WERI-Rb-1 (cell line): ENCODE measurements around the gene SAMD10.
"Not testable (repeated sequence)": the region's sequence is repeated elsewhere in the genome, so short reads cannot be mapped to it uniquely, and the experiment has no call there.

Source experiments
- DNase-seq: peaks from one replicate; pipeline ENCODE4 v3.0.0-alpha.2; 2020
- H3K27ac ChIP-seq: fragments of 250-450 bp; sonication (Bioruptor Pico); 2 replicates; pipeline ENCODE4 v1.5.1; 2020; ENCODE audit warnings: mild to moderate bottlenecking, moderate library complexity
- H3K27me3 ChIP-seq: fragments of 250-450 bp; sonication (Bioruptor Pico); 2 replicates; pipeline ENCODE4 v1.5.1; 2021; ENCODE audit warnings: mild to moderate bottlenecking, low read depth, moderate library complexity; ENCODE audit not compliant: insufficient read depth, severe bottlenecking
- H3K36me3 ChIP-seq: fragments of 250-450 bp; sonication (Bioruptor Pico); 2 replicates; pipeline ENCODE4 v1.5.1; 2020; ENCODE audit warnings: mild to moderate bottlenecking, moderate library complexity
- H3K4me3 ChIP-seq: 2 replicates; pipeline ENCODE4 v1.5.1; 2011; ENCODE audit warnings: low read depth, mild to moderate bottlenecking, control low read depth, low read length
- H3K9me3 ChIP-seq: fragments of 250-450 bp; sonication (Bioruptor Pico); 2 replicates; pipeline ENCODE4 v1.5.1; 2021; ENCODE audit warnings: mild to moderate bottlenecking, moderate library complexity; ENCODE audit not compliant: severe bottlenecking
- TF ChIP-seq, protein P1 (sequence below): IDR thresholded peaks from 2 replicates; pipeline ENCODE4 v1.5.1; 2011; ENCODE audit warnings: low read depth, mild to moderate bottlenecking, control low read depth, inconsistent platforms, low read length

The SAMD10 gene

DNA sequence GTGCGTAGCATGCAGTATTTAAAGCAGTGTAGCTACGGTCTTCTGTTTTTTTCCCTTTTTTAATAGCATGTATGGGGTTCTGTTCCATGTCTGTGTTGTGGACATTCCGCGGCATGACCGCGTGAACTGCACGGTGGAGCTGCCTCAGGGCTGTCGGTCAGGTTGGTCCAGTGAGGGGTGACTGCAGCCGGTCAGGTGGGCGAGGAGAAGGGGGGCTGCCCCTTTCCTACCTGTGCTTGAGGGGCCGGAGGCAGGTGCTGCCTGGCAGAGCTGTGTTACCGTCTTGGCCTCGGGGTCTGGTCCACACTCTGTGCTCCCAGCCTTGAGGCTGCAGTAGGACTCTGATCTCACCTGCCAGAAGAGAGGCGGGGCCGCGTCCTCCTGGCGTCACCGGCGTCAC lies 47.7 kb downstream of the SAMD10 start:
- DNase-seq: no peak
- Histone ChIP-seq H3K36me3 (peaks cover 18% of the 10 kb centered on the region), H3K27me3 (no peaks in the 10 kb centered on the region), H3K4me3 (no peak overlapping the region), H3K9me3 (no peaks in the 10 kb centered on the region), H3K27ac (no peak overlapping the region)
- TF ChIP-seq, protein P1, sequence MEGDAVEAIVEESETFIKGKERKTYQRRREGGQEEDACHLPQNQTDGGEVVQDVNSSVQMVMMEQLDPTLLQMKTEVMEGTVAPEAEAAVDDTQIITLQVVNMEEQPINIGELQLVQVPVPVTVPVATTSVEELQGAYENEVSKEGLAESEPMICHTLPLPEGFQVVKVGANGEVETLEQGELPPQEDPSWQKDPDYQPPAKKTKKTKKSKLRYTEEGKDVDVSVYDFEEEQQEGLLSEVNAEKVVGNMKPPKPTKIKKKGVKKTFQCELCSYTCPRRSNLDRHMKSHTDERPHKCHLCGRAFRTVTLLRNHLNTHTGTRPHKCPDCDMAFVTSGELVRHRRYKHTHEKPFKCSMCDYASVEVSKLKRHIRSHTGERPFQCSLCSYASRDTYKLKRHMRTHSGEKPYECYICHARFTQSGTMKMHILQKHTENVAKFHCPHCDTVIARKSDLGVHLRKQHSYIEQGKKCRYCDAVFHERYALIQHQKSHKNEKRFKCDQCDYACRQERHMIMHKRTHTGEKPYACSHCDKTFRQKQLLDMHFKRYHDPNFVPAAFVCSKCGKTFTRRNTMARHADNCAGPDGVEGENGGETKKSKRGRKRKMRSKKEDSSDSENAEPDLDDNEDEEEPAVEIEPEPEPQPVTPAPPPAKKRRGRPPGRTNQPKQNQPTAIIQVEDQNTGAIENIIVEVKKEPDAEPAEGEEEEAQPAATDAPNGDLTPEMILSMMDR: no peak

DNA sequence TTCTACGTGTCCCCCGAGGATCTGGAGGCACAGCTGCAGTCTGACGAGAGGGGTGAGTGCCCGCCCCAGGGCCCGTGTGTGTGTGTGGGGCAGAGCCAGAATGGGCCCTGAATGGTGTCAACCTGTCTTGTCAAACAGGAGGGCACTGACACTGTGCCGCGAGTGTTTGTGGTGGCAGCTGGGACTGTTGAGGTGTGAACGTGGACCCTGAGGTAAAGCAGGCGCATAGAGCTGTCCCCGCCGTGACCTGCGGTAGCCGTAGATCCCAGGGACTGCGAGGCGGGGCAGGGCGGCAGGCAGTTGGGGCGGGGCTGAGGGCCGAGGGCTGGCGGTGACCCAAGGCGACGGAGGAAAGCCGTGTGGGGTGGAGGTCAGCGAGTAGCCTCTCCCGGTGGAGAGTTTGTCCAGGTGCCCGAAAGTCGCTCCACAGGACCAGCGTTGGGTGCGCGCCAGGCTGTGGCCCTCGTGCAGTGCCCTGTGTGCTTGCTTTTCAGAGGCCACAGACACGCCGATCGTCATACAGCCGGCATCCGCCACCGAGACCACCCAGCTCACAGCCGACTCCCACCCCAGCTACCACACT lies 48.4 kb downstream of the SAMD10 start:
- TF ChIP-seq, protein P1: no peak
- peaks cover 21% of the 10 kb centered on the region for H3K36me3 ChIP-seq

DNA sequence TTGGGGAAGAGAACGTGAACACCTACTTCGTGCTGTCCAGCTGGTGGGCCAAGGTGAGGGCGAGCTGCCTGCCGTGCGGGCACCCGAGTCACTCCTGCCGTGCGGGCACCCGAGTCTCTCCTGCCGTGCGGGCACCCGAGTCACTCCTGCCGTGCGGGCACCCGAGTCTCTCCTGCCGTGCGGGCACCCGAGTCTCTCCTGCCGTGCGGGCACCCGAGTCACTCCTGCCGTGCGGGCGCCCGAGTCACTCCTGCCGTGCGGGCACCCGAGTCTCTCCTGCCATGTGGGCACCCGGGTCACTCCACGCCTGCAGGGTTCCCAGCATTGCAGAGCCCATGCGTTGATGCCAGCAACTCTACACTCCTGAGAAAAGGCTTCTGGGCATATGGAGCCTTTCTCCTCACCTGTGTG lies 50.0 kb downstream of the SAMD10 start:
- not testable (repeated sequence) for H3K27me3 ChIP-seq, H3K9me3 ChIP-seq, H3K27ac ChIP-seq, DNase-seq, H3K4me3 ChIP-seq
- peaks cover 21% of the 10 kb centered on the region for H3K36me3 ChIP-seq

More for the DNA sequence above, 48.4 kb downstream of the SAMD10 start:
- Histone ChIP-seq H3K27ac (no peak overlapping the region), H3K4me3 (no peak overlapping the region), H3K27me3 (no peaks in the 10 kb centered on the region), H3K9me3 (no peaks in the 10 kb centered on the region)
- no peak for DNase-seq

DNA sequence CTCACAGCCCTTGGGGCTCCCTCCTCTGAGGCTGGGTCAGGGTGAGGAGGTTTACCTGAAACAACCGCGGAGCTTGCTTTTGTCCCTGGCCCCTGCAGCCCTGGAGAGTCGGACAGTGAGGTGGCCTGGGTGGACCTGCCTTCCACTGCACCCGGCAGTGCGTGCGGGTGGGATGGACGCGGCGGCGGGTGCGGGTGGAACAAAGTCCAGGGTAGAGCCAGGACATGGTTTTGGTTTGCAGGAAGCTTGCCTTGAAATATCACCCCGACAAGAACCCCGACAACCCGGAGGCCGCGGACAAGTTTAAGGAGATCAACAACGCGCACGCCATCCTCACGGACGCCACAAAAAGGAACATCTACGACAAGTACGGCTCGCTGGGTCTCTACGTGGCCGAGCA lies 50.4 kb downstream of the SAMD10 start:
- TF ChIP-seq, protein P1: no peak
- Histone ChIP-seq H3K27ac (no peak overlapping the region), H3K27me3 (no peaks in the 10 kb centered on the region), H3K36me3 (peaks cover 21% of the 10 kb centered on the region), H3K9me3 (no peaks in the 10 kb centered on the region), H3K4me3 (no peak overlapping the region)
- no peak for DNase-seq

DNA sequence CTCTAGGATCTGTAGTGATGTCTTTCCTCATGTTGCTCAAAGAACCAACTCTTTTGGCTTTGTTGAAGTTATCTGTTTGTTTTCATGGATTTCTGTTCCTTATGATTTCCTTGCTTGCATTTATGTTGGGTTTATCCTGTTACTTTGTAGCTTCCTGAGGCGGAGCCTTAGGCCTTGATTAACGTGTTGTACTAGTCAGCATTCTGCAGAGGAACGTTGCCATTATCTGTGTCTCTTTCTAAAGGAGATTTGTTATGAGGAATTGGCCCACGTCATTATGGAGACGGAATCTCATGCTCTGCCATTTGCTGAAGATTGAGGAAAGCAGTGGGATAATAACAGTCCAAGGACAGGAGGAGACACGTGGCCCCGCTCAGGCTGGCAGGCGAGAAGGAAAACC lies 53.1 kb downstream of the SAMD10 start:
- TF ChIP-seq, protein P1: no peak
- Histone ChIP-seq H3K27me3 (no peaks in the 10 kb centered on the region), H3K4me3 (no peak overlapping the region), H3K9me3 (no peaks in the 10 kb centered on the region), H3K36me3 (peaks cover 14% of the 10 kb centered on the region), H3K27ac (no peak overlapping the region)
- DNase-seq: no peak

DNA sequence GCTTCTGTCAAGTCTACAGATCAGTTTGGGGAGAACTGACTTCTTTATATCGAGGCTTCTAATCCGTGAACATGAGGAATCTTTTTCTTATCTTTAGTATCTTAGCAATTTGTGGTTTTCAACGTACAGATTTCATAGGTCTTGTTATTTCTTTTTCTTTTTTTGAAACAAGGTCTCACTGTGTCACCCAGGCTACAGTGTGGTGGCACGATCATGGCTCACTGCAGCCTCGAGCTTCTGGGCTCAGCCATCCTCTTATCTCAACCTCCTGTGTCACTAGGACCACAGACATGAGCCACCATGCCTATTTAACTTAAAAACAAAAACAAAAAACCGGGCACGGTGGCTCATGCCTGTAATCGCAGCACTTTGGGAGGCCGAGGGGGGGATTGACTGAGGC lies 55.2 kb downstream of the SAMD10 start:
- Histone ChIP-seq H3K27ac (no peak overlapping the region), H3K27me3 (no peaks in the 10 kb centered on the region), H3K4me3 (no peak overlapping the region), H3K9me3 (no peaks in the 10 kb centered on the region), H3K36me3 (peaks cover 10% of the 10 kb centered on the region)
- no peak for DNase-seq
- TF ChIP-seq, protein P1: no peak
